H1 (cell line): ENCODE results near the gene MARVELD2. TPM values are rescaled to one million over a fixed set of nuclear protein-coding genes. Genes with fewer than 3 reads are reported as not detected.

Experiments
- CTCF ChIA-PET: fragments of 300-600 bp; sonication (Branson Sonifier 250); formaldehyde crosslinking; loops from one replicate; lab custom pipeline; 2021; ENCODE audit not compliant: partially characterized antibody; lab: Charles Lee
- POLR2A ChIA-PET: fragments of 300-600 bp; sonication (Branson Sonifier 250); formaldehyde crosslinking; loops from one replicate; lab custom pipeline; 2021; ENCODE audit warnings: inconsistent platforms; ENCODE audit not compliant: partially characterized antibody; lab: Charles Lee
- DNase-seq, 2 experiments: peaks; one replicate each; pipeline versions ENCODE4 v3.0.0 to v3.0.0-alpha.2; 2010 to 2022; ENCODE audit warnings: low spot score in 2 of 2, low read depth in 1 of 2, mixed read lengths in 1 of 2
- FAIRE-seq: peaks from 2 replicates; lab custom pipeline; 2011; peaks lifted over from hg19 to GRCh38; lab: Jason Lieb, UNC
- H2AFZ ChIP-seq: 2 replicates; pipeline ENCODE4 v1.8.1; 2012; ENCODE audit warnings: low read length, inconsistent platforms
- H2AK5ac ChIP-seq: 2 replicates; pipeline ENCODE4 v1.6.1; 2013; ENCODE audit warnings: low read depth, low read length
- H2BK120ac ChIP-seq: replicated peaks from 2 replicates; pipeline ENCODE3; 2013; ENCODE audit warnings: low read depth, low read length, inconsistent platforms
- H2BK12ac ChIP-seq: 2 replicates; pipeline ENCODE4 v1.6.1; 2013; ENCODE audit warnings: low read depth, low read length
- H2BK15ac ChIP-seq: 2 replicates; pipeline ENCODE4 v1.6.1; 2013; ENCODE audit warnings: low read length
- H2BK20ac ChIP-seq: 2 replicates; pipeline ENCODE4 v1.6.1; 2013; ENCODE audit warnings: low read length
- H2BK5ac ChIP-seq: 2 replicates; pipeline ENCODE4 v1.6.1; 2013; ENCODE audit warnings: low read depth, low read length
- H3K14ac ChIP-seq: 2 replicates; pipeline ENCODE4 v1.6.1; 2013; ENCODE audit warnings: inconsistent platforms; ENCODE audit not compliant: insufficient read length
- H3K18ac ChIP-seq: 2 replicates; pipeline ENCODE4 v1.6.1; 2013; ENCODE audit warnings: low read length; ENCODE audit errors: extremely low read depth
- H3K23ac ChIP-seq: 2 replicates; pipeline ENCODE4 v1.6.1; 2013; ENCODE audit warnings: inconsistent platforms; ENCODE audit not compliant: insufficient read length
- H3K23me2 ChIP-seq: 2 replicates; pipeline ENCODE4 v1.6.1; 2013; ENCODE audit warnings: low read depth, low read length
- H3K27ac ChIP-seq: 2 replicates; pipeline ENCODE4 v1.6.1; 2011; ENCODE audit warnings: low read depth, low read length, inconsistent platforms
- H3K27me3 ChIP-seq, 4 experiments: replicated peaks in 1 of 4; 1 replicate in 1 of 4; 2 replicates in 3 of 4; pipeline versions ENCODE4 v1.6.1 to v1.8.1; 2011 to 2013; ENCODE audit warnings: low read length in 3 of 4, mild to moderate bottlenecking in 3 of 4, inconsistent platforms in 2 of 4, mixed read lengths in 2 of 4, moderate library complexity in 1 of 4; ENCODE audit not compliant: control insufficient read depth in 3 of 4, insufficient read depth in 3 of 4; ENCODE audit errors: extremely low read depth in 1 of 4
- H3K36me3 ChIP-seq, 4 experiments: 2 replicates each; pipeline versions ENCODE4 v1.6.1 to v1.8.1; 2011 to 2013; ENCODE audit warnings: mild to moderate bottlenecking in 4 of 4, low read length in 3 of 4, moderate library complexity in 2 of 4, control low read depth in 1 of 4, inconsistent platforms in 1 of 4; ENCODE audit not compliant: insufficient read depth in 4 of 4, control insufficient read depth in 2 of 4
- H3K4ac ChIP-seq: replicated peaks from 2 replicates; pipeline ENCODE3; 2013; ENCODE audit warnings: low read length, low read depth, mixed read lengths, inconsistent platforms; ENCODE audit not compliant: insufficient read length
- H3K4me1 ChIP-seq, 4 experiments: replicated peaks in 1 of 4; 1 replicate in 1 of 4; 2 replicates in 3 of 4; pipeline versions ENCODE4 v1.6.1 to v1.8.1; 2011 to 2013; ENCODE audit warnings: low read length in 3 of 4, inconsistent platforms in 2 of 4, mixed read lengths in 1 of 4; ENCODE audit not compliant: insufficient read depth in 4 of 4, control insufficient read depth in 3 of 4
- H3K4me2 ChIP-seq, 2 experiments: 2 replicates each; pipeline versions ENCODE4 v1.6.1 to v1.8.1; 2011 to 2013; ENCODE audit warnings: low read depth in 2 of 2, low read length in 2 of 2, control low read depth in 1 of 2, inconsistent platforms in 1 of 2, mild to moderate bottlenecking in 1 of 2; ENCODE audit not compliant: insufficient read depth in 1 of 2
- H3K4me3 ChIP-seq, 4 experiments: fragments of 200-600, 300-600 bp in 1 of 4; sonication (generic), shearing (Covaris generic), sonication (Bioruptor Twin) in 1 of 4; 2 replicates each; pipeline versions ENCODE4 v1.5.1 to v1.8.1; 2011 to 2016; ENCODE audit warnings: low read length in 4 of 4, low read depth in 3 of 4, control low read depth in 2 of 4, inconsistent platforms in 2 of 4, mild to moderate bottlenecking in 2 of 4, mixed read lengths in 1 of 4, moderate library complexity in 1 of 4; ENCODE audit not compliant: insufficient read depth in 2 of 4; ENCODE audit errors: extremely low read depth in 1 of 4
- H3K56ac ChIP-seq: replicated peaks from 2 replicates; pipeline ENCODE3; 2013; ENCODE audit warnings: low read depth, mild to moderate bottlenecking, mixed read lengths, low read length, inconsistent platforms; ENCODE audit not compliant: insufficient read length
- H3K79me1 ChIP-seq: 2 replicates; pipeline ENCODE4 v1.6.1; 2013; ENCODE audit warnings: low read depth, low read length, control low read depth
- H3K79me2 ChIP-seq, 2 experiments: 2 replicates each; pipeline versions ENCODE4 v1.6.1 to v1.8.1; 2012 to 2013; ENCODE audit warnings: low read length in 2 of 2, mild to moderate bottlenecking in 2 of 2, inconsistent platforms in 1 of 2; ENCODE audit not compliant: insufficient read depth in 2 of 2, control insufficient read depth in 1 of 2
- H3K9ac ChIP-seq, 4 experiments: replicated peaks in 1 of 4; 1 replicate in 1 of 4; 2 replicates in 3 of 4; pipeline versions ENCODE4 v1.6.1 to v1.8.1; 2011 to 2013; ENCODE audit warnings: low read depth in 3 of 4, low read length in 3 of 4, control low read depth in 2 of 4, mild to moderate bottlenecking in 2 of 4, moderate library complexity in 2 of 4, inconsistent platforms in 1 of 4; ENCODE audit errors: extremely low read depth in 1 of 4
- H3K9me3 ChIP-seq, 2 experiments: 2 replicates each; pipeline versions ENCODE4 v1.6.1 to v1.8.1; 2012 to 2013; ENCODE audit warnings: mild to moderate bottlenecking in 2 of 2, moderate library complexity in 2 of 2, control low read depth in 1 of 2, inconsistent platforms in 1 of 2, low read depth in 1 of 2, low read length in 1 of 2, mixed read lengths in 1 of 2; ENCODE audit not compliant: insufficient read depth in 2 of 2
- H4K20me1 ChIP-seq, 2 experiments: replicated peaks in 1 of 2; 2 replicates each; pipeline versions ENCODE3 to v1.8.1; 2011 to 2013; ENCODE audit warnings: inconsistent platforms in 2 of 2, low read length in 2 of 2, mild to moderate bottlenecking in 1 of 2; ENCODE audit not compliant: insufficient read depth in 2 of 2, control insufficient read depth in 1 of 2
- H4K5ac ChIP-seq: 2 replicates; pipeline ENCODE4 v1.6.1; 2013; ENCODE audit warnings: low read length, low read depth, mixed read lengths, inconsistent platforms; ENCODE audit not compliant: insufficient read length
- H4K8ac ChIP-seq: 2 replicates; pipeline ENCODE4 v1.8.0; 2013; ENCODE audit warnings: mild to moderate bottlenecking, moderate library complexity, low read length, inconsistent platforms; ENCODE audit not compliant: insufficient read depth; ENCODE audit errors: extremely low read depth
- H4K91ac ChIP-seq: replicated peaks from 2 replicates; pipeline ENCODE3; 2013; ENCODE audit warnings: low read length, mixed read lengths, inconsistent platforms; ENCODE audit not compliant: insufficient read length
- EGR1 ChIP-seq: IDR thresholded peaks from 2 replicates; pipeline ENCODE4 v1.6.1; 2011; ENCODE audit warnings: low read depth, low read length, borderline replicate concordance
- FOSL1 ChIP-seq: IDR thresholded peaks from 2 replicates; pipeline ENCODE4 v1.6.1; 2011; ENCODE audit warnings: mild to moderate bottlenecking, low read depth, low read length, moderate library complexity; ENCODE audit not compliant: insufficient read depth
- KDM4A ChIP-seq: IDR thresholded peaks from one replicate; pipeline ENCODE4 v1.7.1; 2012; ENCODE audit warnings: low read depth, mild to moderate bottlenecking, moderate library complexity, low read length, inconsistent platforms; ENCODE audit not compliant: severe bottlenecking
- MAX ChIP-seq: IDR thresholded peaks from 2 replicates; pipeline ENCODE4 v1.6.1; 2012; ENCODE audit warnings: inconsistent platforms
- POLR2AphosphoS5 ChIP-seq: IDR thresholded peaks from 2 replicates; pipeline ENCODE4 v1.6.1; 2011; ENCODE audit warnings: low read depth, low read length
- RAD21 ChIP-seq, 2 experiments: IDR thresholded peaks in 1 of 2; conservative IDR thresholded peaks in 1 of 2; 2 replicates each; pipeline ENCODE4 v1.6.1; 2011; ENCODE audit warnings: low read depth in 2 of 2, low read length in 2 of 2, improper control_type of control experiment in 1 of 2, inconsistent platforms in 1 of 2, mild to moderate bottlenecking in 1 of 2, moderate library complexity in 1 of 2
- RFX5 ChIP-seq: IDR thresholded peaks from 2 replicates; pipeline ENCODE4 v1.6.1; 2011; ENCODE audit warnings: low read depth, low read length, improper control_type of control experiment, borderline replicate concordance
- SIN3A ChIP-seq, 2 experiments: IDR thresholded peaks in 1 of 2; conservative IDR thresholded peaks in 1 of 2; 2 replicates each; pipeline ENCODE4 v1.6.1; 2011 to 2012; ENCODE audit warnings: low read length in 2 of 2, improper control_type of control experiment in 1 of 2, low read depth in 1 of 2, mild to moderate bottlenecking in 1 of 2
- TAF1 ChIP-seq: IDR thresholded peaks from 2 replicates; pipeline ENCODE4 v1.6.1; 2011; ENCODE audit warnings: mild to moderate bottlenecking, low read depth, low read length
- TAF7 ChIP-seq: optimal IDR thresholded peaks from 2 replicates; pipeline ENCODE3; 2011; ENCODE audit warnings: low read depth, mild to moderate bottlenecking, inconsistent platforms, low read length, moderate library complexity, borderline replicate concordance
- WGBS, 2 experiments: shearing (Covaris generic) in 1 of 2; methylation state at CpG; one replicate each; pipeline versions ENCODE4 v1.1.6 to v1.1.7; 2013 to 2015; ENCODE audit warnings: low lambda C conversion rate in 2 of 2, mixed read lengths in 2 of 2, inconsistent platforms in 1 of 2, low coverage in 1 of 2, missing lambda C conversion rate in 1 of 2; ENCODE audit not compliant: insufficient replicate concordance in 2 of 2, insufficient coverage in 1 of 2, insufficient read length in 1 of 2; ENCODE audit errors: extremely low coverage in 1 of 2, missing lambda C conversion rate in 1 of 2; 5-methylcytosine and 5-hydroxymethylcytosine counted together
- polyA plus RNA-seq, 7 experiments: library from polyadenylated mRNA; depleted of rRNA in 3 of 7; stranded (reverse) in 5 of 7; unstranded in 2 of 7; fragments of >200 nt in 5 of 7; fragments of 200-250 nt in 2 of 7; gene quantifications; 1 replicate in 5 of 7; 2 replicates in 1 of 7; 4 replicates in 1 of 7; pipeline versions ENCODE4 v1.2.1 to v1.2.3, GENCODE V29; 2011 to 2013; ENCODE audit warnings: missing spikeins in 2 of 7, mixed read lengths in 2 of 7
- total RNA-seq: library from RNA; stranded (reverse); fragmentation: NEBNext Ultra II Directional; extraction: Animal tissue kit (Norgen Biotek cat#: 25700); gene quantifications from 2 replicates; pipeline ENCODE4 v1.2.1, GENCODE V29; 2021

The MARVELD2 gene
- total and polyA plus RNA-seq, 2 of the 8 experiments (the other 6 are each of a cell fraction or from before 2014, with no cell fraction given): 18.7 to 31.0 TPM

GRCh38 chr5:69492391-69492922 lies 77.5 kb downstream of the MARVELD2 start, which contains the start of gene OCLN:
Gene OCLN, plus strand, starts transcription at chr5:69492790. Its CDS starts 11,455 bp downstream, at chr5:69504245.
- peak within 1 kb of the TSS; percentile 89 for H3K18ac ChIP-seq
- H3K36me3 ChIP-seq: no peaks in the 10 kb centered on the region
- H3K4me1 ChIP-seq: peaks cover 0 to 9% (median 6%) of the 10 kb centered on the region in 4 experiments; a peak in 4 of 7 replicates
- no peak within 1 kb of the TSS for H3K14ac ChIP-seq
- H3K27ac ChIP-seq: peak within 1 kb of the TSS; percentile 93
- FAIRE-seq (no peak), DNase-seq (peak; percentile 74 to 92)
- peak within 1 kb of the TSS; percentile 87 to 94 (median 89) for H3K9ac ChIP-seq
- peak within 1 kb of the TSS; percentile 65; the same call in 1 of the 2 replicates for H2AFZ ChIP-seq
- ChIA-PET POLR2A (interaction anchor here (1.2 to 1.8 kb wide), 5 partner anchors 9 to 399 kb away, joined by 3 to 8 read pairs (median 4); partner anchors contain the start of genes MARVELD2 and SLC30A5), CTCF (interaction anchor here (1.0 kb wide), 1 partner anchor 28 kb away, joined by 3 read pairs; no protein-coding TSS in a partner anchor)
- H3K23me2 ChIP-seq: peaks cover 2% of the 10 kb centered on the region; the same call in 1 of the 2 replicates
- H3K56ac ChIP-seq: peak within 1 kb of the TSS; percentile 78
- H3K9me3 ChIP-seq: no peaks in the 10 kb centered on the region
- no peaks in the 10 kb centered on the region for H3K27me3 ChIP-seq
- WGBS, 2 experiments: 1% methylated on average over 33 of the region's 56 CpGs; no CpG with 5 or more reads in 1 of the 2 experiments
- peak within 1 kb of the TSS; percentile 74; the same call in 1 of the 2 replicates for H2BK20ac ChIP-seq
- peak within 1 kb of the TSS; percentile 78 to 87 for H3K4me2 ChIP-seq
- peaks cover 3% of the 10 kb centered on the region; the same call in 1 of the 2 replicates for H3K79me1 ChIP-seq
- peak within 1 kb of the TSS; percentile 95 for H2BK5ac ChIP-seq
- H2BK12ac ChIP-seq: peak within 1 kb of the TSS; percentile 94
- peak within 1 kb of the TSS; percentile 82 to 96 (median 92) for H3K4me3 ChIP-seq
- H4K8ac ChIP-seq: peak within 1 kb of the TSS; percentile 99
- peak within 1 kb of the TSS; percentile 90 for H4K91ac ChIP-seq
- H4K20me1 ChIP-seq: peaks cover 0 to 1% of the 10 kb centered on the region in 2 experiments
- peak within 1 kb of the TSS; percentile 88; the same call in 1 of the 2 replicates for H2BK15ac ChIP-seq
- no peak within 1 kb of the TSS for H3K23ac ChIP-seq
- no peak within 1 kb of the TSS for H2BK120ac ChIP-seq
- H3K79me2 ChIP-seq: peaks cover 9 to 37% of the 10 kb centered on the region in 2 experiments
- H2AK5ac ChIP-seq: no peak within 1 kb of the TSS
- H3K4ac ChIP-seq: peak within 1 kb of the TSS; percentile 65
- H4K5ac ChIP-seq: peak within 1 kb of the TSS; percentile 97
- TF ChIP-seq TAF7 (peak; percentile 75), MAX (no peak; the same call in 1 of the 2 replicates), EGR1 (no peak), KDM4A (peak; percentile 86), POLR2AphosphoS5 (peak; percentile 94), RAD21 (IDR thresholded peaks at IDR 0.05 in 1 of 2, conservative IDR thresholded peaks at IDR 0.05 in 1 of 2; ENCODE audit: low read depth in 2 of 2, low read length in 2 of 2) (peak in 1 of 2 experiments; percentile 3; a peak in 1 of 4 replicates), SIN3A (conservative IDR thresholded peaks at IDR 0.05 in 1 of 2, IDR thresholded peaks at IDR 0.05 in 1 of 2; ENCODE audit: low read depth in 1 of 2, low read length in 2 of 2) (0 out of 4 replicates have a peak, but pooled peaks of 1 of the 2 experiments have one; percentile 20), RFX5 (no peak), FOSL1 (no peak), TAF1 (peak; percentile 84)
